Stimulated activated CD4-positive, alpha-beta T cell treated with anti-CD3 and anti-CD28 coated beads, Interleukin-15, amount 100 ng/mL, for 1 hour (primary cell): ENCODE results near the gene GUCY2D.

Experiments
- DNase-seq, 2 donors: peaks; one replicate each; pipeline ENCODE4 v3.0.0-alpha.2; 2020; ENCODE audit warnings: low read depth in 1 of 2, low spot score in 1 of 2

The GUCY2D gene

DNA sequence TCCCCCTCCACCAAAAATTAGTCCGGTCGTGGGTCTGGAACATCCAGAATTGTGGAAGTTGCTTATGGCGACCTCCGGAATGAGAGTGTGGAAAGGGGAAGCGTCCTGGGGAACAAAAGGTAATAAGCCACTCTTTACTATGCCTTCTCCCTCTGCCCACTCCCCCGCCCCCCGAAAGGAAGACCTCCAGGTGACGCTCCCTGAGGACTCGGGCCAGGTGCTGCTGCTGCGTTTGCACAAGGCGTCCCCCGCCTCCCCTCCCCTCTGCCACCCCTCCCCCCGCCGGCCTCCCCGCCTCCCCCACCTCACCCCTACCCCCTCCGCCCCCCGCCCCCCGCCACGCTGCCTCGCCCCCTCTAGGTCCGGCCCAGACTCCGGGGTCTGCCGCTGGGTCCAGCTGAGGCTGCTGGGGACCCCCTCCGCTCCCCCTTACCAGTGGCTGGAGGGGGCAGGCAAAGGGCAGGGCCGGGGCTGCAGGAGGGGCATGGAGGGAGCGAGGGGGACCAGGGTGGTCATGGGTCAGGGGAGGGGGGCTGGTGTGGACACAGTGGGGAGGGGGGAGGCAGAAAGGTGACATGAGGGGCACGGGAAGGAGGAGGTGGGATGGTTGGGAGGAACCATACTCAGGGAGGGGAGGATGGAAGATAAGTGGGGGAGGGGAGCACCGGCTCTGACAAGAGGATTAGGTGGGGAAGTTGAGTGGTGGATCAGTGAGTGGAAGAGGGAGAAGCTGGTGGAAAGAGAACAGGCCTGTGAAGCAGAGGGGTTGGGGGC lies 61.5 kb downstream of the GUCY2D start:
- no peak for DNase-seq

DNA sequence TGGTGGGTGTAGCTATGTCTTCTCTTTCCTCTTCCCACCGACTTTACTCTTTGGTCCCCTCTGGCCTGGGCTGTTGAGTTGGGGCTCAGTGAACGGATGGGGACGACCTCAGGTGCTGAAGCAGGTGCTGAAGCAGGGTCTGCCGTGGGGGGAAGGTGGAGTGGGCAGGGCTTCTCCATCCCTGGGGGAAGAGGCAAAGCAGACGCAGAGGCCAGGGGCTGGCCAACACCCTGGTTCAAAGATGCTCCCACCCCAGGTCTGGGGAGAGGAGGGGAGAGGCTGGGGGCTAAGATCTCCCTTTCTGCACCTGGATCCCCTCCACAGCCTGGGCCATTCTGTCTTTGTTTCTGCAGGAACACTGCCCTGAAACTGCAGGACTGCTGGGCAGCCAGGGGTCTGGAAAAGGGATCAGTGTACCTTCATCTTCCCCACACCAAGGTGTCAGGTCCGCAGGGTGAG lies 62.2 kb downstream of the GUCY2D start:
- DNase-seq = no peak

DNA sequence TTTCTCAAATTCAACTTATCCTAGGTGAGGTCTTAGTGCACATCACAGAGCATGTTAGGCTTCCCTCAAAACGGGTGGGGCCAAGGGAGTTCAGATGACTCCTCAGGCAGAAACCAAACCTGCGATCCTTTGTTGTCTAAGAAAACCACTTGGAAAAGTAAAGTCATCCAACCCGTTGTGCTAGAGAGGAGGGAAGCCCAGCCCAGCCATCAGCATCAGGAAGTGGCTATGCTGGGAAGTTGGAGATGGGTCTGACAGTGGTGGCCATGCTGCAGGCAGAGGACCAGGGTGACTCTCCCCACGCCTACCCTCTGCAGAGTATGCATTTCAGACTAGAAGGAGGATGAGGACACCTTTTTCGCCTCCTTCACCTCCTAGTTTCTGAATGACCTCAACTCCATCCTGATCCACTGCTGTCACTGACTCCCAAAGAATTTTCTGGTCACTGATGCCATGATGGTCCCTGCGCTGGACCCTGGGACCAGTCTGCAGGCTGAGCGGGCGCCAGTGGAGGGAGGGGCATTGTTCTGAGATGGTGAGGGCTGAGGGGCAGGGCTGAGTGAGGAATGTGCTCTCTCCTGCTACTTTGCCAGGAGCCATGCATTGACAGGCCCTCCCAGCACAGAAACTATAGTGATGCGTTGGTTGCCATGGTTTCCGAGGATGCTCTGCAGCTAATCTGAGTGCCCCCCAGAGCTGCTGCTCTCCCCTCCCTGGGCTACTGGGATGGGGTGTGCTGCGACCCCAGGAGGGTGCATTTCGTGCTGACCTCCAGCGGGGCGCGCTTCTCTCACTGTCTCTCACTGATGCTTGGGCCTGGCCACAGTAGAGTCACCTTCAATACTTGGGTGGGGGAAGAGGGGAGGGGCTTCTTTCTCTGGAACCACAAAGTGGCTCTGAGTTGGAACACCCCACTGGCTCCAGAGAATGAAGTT lies 64.7 kb downstream of the GUCY2D start:
- no peak for DNase-seq

DNA sequence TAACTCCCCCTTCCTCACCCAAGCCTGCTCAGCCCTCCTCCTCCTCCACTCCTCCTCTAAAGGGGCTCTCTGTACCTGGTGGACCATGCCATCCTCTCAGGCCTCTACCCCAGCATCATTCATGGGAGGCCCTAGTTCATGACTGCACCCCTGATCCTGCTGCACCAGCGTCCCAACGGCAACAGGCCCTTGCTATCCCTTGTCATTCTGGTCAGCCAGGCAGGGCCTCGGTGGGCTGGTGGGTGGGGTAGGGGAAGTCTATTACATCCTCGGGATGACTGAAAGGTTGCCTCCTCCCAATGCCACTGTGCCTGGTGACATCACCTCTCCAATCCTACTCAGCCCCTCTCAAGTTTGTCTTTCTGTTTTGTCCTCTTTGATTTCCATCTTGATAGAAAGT lies 65.4 kb downstream of the GUCY2D start:
- no peak for DNase-seq

DNA sequence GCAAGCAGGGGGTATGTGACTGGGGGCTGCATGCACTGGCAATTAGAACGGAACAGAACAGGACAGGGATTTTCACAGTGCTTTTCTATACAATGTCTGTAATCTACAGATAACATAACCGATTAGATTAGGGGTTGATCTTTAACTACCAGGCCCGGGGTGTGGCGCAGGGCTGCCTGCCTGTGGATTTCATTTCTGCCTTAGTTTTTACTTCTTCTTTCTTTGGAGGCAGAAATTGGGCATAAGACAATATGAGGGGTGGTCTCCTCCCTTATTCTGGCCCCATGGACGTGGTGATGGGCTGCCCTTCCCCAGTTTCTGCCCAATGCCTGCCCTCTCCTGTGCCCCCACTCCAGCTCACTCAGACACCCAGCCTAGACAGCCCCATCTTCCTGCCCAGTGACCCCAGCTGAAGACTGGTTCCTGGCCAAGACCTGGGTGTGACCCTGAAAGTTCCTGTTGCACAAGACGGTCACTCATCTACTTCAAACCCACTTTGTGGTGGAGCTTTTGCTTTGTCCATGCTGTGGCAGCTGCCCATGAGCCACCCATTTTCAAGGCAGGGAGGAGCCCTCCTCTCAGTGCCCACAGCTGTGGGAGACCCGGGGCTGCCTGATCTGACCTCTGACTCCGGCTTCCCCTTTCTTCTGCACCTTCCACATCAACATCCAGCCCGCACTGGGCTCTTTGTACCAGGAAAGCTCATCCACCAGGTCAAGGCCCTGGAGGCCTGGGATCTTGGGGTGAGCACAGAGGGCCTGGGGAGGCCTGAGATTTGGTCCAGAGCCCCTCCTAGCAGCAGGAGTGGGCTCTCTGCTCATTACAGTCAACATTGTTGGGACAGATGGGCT lies 66.5 kb downstream of the GUCY2D start:
- no peak for DNase-seq

DNA sequence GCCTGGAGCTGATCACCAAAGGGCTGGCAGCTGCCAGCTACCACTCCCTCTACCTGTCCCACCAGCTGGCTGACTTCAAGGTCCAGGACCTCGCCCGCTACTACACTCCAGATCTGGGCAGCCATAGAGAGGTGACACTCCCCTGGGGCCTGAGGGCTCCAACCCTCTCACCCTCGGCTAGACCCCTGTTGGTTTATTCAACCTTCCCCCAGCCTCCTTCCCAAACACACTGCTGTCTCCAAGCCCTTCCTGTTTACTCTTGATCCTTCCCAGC lies 67.1 kb downstream of the GUCY2D start:
- no peak for DNase-seq
